ENCODE results near the gene LSAMP.

- TF ChIP-seq EP300 (IDR thresholded peaks at IDR 0.05), result no peak
- TF ChIP-seq POLR2AphosphoS5 (IDR thresholded peaks at IDR 0.05), result no peak
These were observed 59.1 kb downstream of the LSAMP start for GRCh38 chr3:116386168-116386567.
